Thyroid gland (tissue), 4 donors: ENCODE measurements around the gene SEMA5A.

Experiments
- CTCF ChIP-seq, 6 experiments: fragments of 200-600 bp in 3 of 6; fragments of 450-650 bp in 3 of 6; sonication (generic) in 3 of 6; IDR thresholded peaks; one replicate each; pipeline ENCODE4 v1.5.1; 2016 to 2019; ENCODE audit warnings: antibody characterized with exemption in 6 of 6, mild to moderate bottlenecking in 2 of 6, inconsistent platforms in 1 of 6, moderate library complexity in 1 of 6
- POLR2A ChIP-seq, 2 donors: fragments of 450-650 bp; IDR thresholded peaks; one replicate each; pipeline ENCODE4 v1.6.1; 2017; ENCODE audit warnings: antibody characterized with exemption in 2 of 2, mild to moderate bottlenecking in 2 of 2, moderate library complexity in 1 of 2

DNA sequence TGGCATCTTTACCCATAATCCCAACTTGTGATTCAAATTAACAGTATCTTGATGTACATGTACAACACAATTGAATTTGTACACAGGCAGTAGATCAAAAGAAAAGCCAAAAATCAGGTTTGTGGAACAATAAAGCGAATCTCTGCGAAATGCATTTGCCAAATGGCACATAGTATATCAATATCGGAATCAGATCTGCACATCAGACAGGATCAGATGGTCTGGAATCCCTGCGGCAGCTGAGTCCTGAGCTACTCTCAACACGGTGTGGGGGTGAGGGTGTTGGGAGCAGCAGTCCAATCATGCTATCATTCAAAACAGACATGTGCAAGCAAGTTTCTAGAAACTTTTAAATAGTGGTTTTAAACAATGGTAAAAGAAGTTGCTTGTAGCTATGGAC lies 358.3 kb downstream of the SEMA5A start:
- TF ChIP-seq CTCF (IDR thresholded peaks at IDR 0.05) (no peak), POLR2A (IDR thresholded peaks at IDR 0.05) (no peak)
